Mononuclear cell (primary cell): ENCODE results near the gene PRDM7. TPM values are rescaled to one million over a fixed set of nuclear protein-coding genes. Genes with fewer than 3 reads are reported as not detected.
"Not testable (repeated sequence)": the region's sequence is repeated elsewhere in the genome, so short reads cannot be mapped to it uniquely, and the experiment has no call there.

Experiments
- H3K27me3 ChIP-seq: 2 replicates; pipeline ENCODE4 v1.6.0; 2011; ENCODE audit warnings: low read length, control low read depth; ENCODE audit not compliant: insufficient read depth
- H3K4me1 ChIP-seq: 2 replicates; pipeline ENCODE4 v1.5.1; 2011; ENCODE audit warnings: mild to moderate bottlenecking, low read length, control low read depth; ENCODE audit not compliant: insufficient read depth
- H3K4me3 ChIP-seq: 2 replicates; pipeline ENCODE4 v1.5.1; 2011; ENCODE audit warnings: mild to moderate bottlenecking, low read length, moderate library complexity
- H3K9me3 ChIP-seq: 2 replicates; pipeline ENCODE4 v1.5.1; 2011; ENCODE audit warnings: low read depth, mild to moderate bottlenecking, control low read depth, low read length
- total RNA-seq: library from RNA; depleted of rRNA; stranded (reverse); fragments of >200 nt; gene quantifications from one replicate; pipeline ENCODE4 v1.2.3, GENCODE V29; 2012

Gene PRDM7
- total RNA-seq, 1 donor: not detected

GRCh38 chr16:90084215-90084950, 7.3 kb upstream of the PRDM7 start:
- Histone ChIP-seq H3K4me1 (peaks cover 37% of the 10 kb centered on the region), H3K4me3 (no peak overlapping the region), H3K9me3 (no peaks in the 10 kb centered on the region), H3K27me3 (no peaks in the 10 kb centered on the region)

- Histone ChIP-seq H3K9me3 (no peaks in the 10 kb centered on the region), H3K4me1 (peaks cover 43% of the 10 kb centered on the region), H3K4me3 (no peak overlapping the region), H3K27me3 (no peaks in the 10 kb centered on the region)
Observed at GRCh38 chr16:90083139-90083538, 6.0 kb upstream of the PRDM7 start.

- Histone ChIP-seq H3K9me3 (no peaks in the 10 kb centered on the region), H3K4me3 (no peak overlapping the region), H3K27me3 (no peaks in the 10 kb centered on the region), H3K4me1 (peaks cover 56% of the 10 kb centered on the region)
Observed at GRCh38 chr16:90081606-90081970, 4.5 kb upstream of the PRDM7 start.

GRCh38 chr16:90078579-90078895, 1.4 kb upstream of the PRDM7 start:
- Histone ChIP-seq H3K27me3 (no peaks in the 10 kb centered on the region), H3K9me3 (no peaks in the 10 kb centered on the region), H3K4me1 (peaks cover 35% of the 10 kb centered on the region), H3K4me3 (no peak overlapping the region)

GRCh38 chr16:90077757-90078578, 837 bp upstream of the PRDM7 start:
- H3K4me1 ChIP-seq: peaks cover 33% of the 10 kb centered on the region
- peak overlapping the region; percentile 44 for H3K4me3 ChIP-seq
- no peaks in the 10 kb centered on the region for H3K9me3 ChIP-seq
- H3K27me3 ChIP-seq: no peaks in the 10 kb centered on the region

- H3K4me3 ChIP-seq: no peak overlapping the region
- H3K4me1 ChIP-seq: peaks cover 25% of the 10 kb centered on the region
- no peaks in the 10 kb centered on the region for H3K27me3 ChIP-seq
- H3K9me3 ChIP-seq: no peaks in the 10 kb centered on the region
Observed at GRCh38 chr16:90072442-90073105, 4.6 kb downstream of the PRDM7 start.

- peaks cover 18% of the 10 kb centered on the region for H3K4me1 ChIP-seq
- H3K9me3 ChIP-seq: no peaks in the 10 kb centered on the region
- H3K27me3 ChIP-seq: no peaks in the 10 kb centered on the region
- H3K4me3 ChIP-seq: no peak overlapping the region
Observed at GRCh38 chr16:90070440-90070839, 6.7 kb downstream of the PRDM7 start.

- H3K4me3 ChIP-seq: no peak overlapping the region
- H3K9me3 ChIP-seq: no peaks in the 10 kb centered on the region
- peaks cover 8% of the 10 kb centered on the region for H3K4me1 ChIP-seq
- no peaks in the 10 kb centered on the region for H3K27me3 ChIP-seq
Observed at GRCh38 chr16:90061437-90061836, 15.7 kb downstream of the PRDM7 start.

- Histone ChIP-seq H3K27me3 (no peaks in the 10 kb centered on the region), H3K9me3 (no peaks in the 10 kb centered on the region), H3K4me1 (peaks cover 8% of the 10 kb centered on the region), H3K4me3 (no peak overlapping the region)
Observed at GRCh38 chr16:90057738-90058173, 19.4 kb downstream of the PRDM7 start.

GRCh38 chr16:90056521-90056920, 20.6 kb downstream of the PRDM7 start:
- not testable (repeated sequence) for H3K9me3 ChIP-seq, H3K4me1 ChIP-seq, H3K27me3 ChIP-seq, H3K4me3 ChIP-seq

- no peak overlapping the region for H3K4me3 ChIP-seq
- no peaks in the 10 kb centered on the region for H3K9me3 ChIP-seq
- peaks cover 8% of the 10 kb centered on the region for H3K4me1 ChIP-seq
- no peaks in the 10 kb centered on the region for H3K27me3 ChIP-seq
Observed at GRCh38 chr16:90055371-90055770, 21.8 kb downstream of the PRDM7 start.

GRCh38 chr16:90054554-90054953, 22.6 kb downstream of the PRDM7 start:
- H3K4me3 ChIP-seq: no peak overlapping the region
- H3K27me3 ChIP-seq: no peaks in the 10 kb centered on the region
- H3K4me1 ChIP-seq: peaks cover 8% of the 10 kb centered on the region

GRCh38 chr16:90053902-90054500, 23.1 kb downstream of the PRDM7 start:
- no peak overlapping the region for H3K4me3 ChIP-seq
- H3K27me3 ChIP-seq: no peaks in the 10 kb centered on the region
- H3K4me1 ChIP-seq: peaks cover 8% of the 10 kb centered on the region

More at GRCh38 chr16:90054554-90054953, 22.6 kb downstream of the PRDM7 start:
- no peaks in the 10 kb centered on the region for H3K9me3 ChIP-seq

GRCh38 chr16:90050969-90051368, 26.2 kb downstream of the PRDM7 start:
- no peak overlapping the region for H3K4me3 ChIP-seq
- peaks cover 11% of the 10 kb centered on the region for H3K4me1 ChIP-seq
- H3K9me3 ChIP-seq: no peaks in the 10 kb centered on the region
- peaks cover 4% of the 10 kb centered on the region for H3K27me3 ChIP-seq

More at GRCh38 chr16:90053902-90054500, 23.1 kb downstream of the PRDM7 start:
- no peaks in the 10 kb centered on the region for H3K9me3 ChIP-seq
